ENCODE results near the gene TUBB4B.
A peak's percentile ranks its signal among the peaks of the same experiment; 100 is the strongest.

TUBB4B gene

DNA sequence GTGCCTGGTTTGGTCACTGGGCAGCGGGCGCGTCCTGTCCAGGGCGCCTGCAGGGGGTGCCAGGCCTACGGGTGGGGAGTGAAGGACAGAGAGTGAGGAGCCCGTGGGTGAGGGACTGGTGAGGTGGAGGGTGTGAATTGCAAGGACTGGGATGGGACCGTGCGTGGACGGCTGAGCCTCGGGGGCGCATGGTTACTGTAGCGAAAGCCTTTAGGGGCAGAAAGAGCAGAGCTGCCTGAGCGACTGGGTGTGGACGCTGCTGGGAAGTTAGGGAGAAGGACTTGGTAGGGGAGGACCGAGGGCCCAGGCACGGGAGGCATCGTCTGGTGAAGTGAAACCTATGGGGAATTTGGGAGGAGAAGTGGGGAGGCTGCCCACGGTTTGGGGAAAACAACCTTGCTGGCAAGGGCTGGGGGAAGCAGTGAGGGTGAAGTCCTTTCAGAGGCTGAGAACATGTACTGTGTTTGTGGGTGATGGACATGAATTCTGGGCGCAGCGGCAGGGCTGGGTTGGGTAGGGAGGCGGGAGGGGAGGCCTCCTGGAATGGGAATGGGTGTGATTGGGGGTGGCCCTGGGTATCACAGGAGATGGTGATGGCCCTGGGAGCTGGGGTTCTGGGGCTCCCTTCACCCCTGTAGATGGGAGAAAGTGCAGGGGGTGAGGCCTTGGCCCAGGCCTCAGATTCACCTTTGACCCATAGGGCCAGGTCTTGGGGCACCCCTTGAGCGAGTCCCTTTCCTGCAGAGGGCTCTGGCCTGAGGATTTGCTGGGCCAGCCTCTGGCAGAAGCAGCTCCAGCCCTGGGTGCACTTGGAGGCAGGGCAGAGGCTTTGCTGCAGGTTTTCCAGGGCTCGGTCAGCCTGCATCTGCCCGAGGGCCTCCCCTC, 34.7 kb downstream of the TUBB4B start:
- in situ Hi-C loops (cut with MboI; ENCODE audit: low sequenced_read_pairs) = no loop called here
- Histone ChIP-seq H3K36me3 (replicated peaks) (peaks cover 17% of the 10 kb centered on the region), H3K4me3 (no peak overlapping the region)

DNA sequence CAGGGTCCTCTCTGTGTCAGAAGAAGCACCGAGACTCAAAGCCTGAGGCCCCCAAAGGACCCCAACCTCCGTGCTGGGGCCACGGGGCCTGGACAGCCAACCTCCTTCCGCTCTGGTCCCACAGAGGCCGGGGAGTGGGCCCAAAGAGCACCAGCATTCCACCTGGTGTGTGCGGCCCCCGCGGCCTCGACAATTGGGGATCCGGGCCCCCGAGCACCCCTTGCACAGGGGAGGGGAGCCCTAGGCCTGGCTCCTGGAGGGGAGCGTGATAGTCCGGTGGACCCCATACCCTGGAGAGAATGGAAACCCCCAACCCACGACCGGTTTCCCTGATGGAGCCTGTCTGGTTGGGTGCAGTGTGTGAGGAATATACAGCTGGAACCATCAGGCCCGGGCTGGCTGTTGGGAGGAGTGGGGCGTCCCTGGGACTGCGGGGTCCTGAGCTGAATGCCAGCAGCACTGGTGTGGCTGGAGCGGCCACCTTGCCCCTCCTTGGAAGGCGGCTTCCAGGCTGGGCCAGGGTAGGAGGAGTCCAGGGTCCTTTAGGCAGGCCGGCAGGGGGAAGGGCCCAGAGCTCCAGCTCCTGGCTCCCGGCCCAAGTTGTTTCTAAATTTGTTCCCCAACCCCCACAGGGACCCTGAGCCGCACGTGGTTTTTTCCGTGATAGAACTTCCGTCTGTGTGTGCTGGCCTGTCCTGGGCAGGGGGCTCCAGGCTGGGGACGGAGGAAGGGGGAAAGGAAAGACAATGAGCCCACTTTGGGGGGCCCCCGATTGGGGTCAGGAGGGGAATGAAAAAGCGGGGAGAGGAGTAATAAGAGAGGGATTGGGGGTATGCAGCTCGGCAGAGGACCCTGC, 35.6 kb downstream of the TUBB4B start:
- H3K27me3 ChIP-seq (ENCODE audit: low read depth) = no peaks in the 10 kb centered on the region
- H3K4me1 ChIP-seq = peaks cover 3% of the 10 kb centered on the region; the same call in 1 of the 2 replicates
- H3K36me3 ChIP-seq (replicated peaks) = peaks cover 14% of the 10 kb centered on the region
- no peak overlapping the region for H3K4me3 ChIP-seq
- H3K9me3 ChIP-seq = no peaks in the 10 kb centered on the region
- in situ Hi-C loops (cut with MboI; ENCODE audit: low sequenced_read_pairs) = no loop called here
- DNase-seq (ENCODE audit: low spot score in 2 of 2) = peak in 1 of 2 experiments; percentile 68

More for the DNA sequence above, 34.7 kb downstream of the TUBB4B start:
- H3K27me3 ChIP-seq (ENCODE audit: low read depth) = no peaks in the 10 kb centered on the region
- DNase-seq (ENCODE audit: low spot score in 2 of 2) = peak in 1 of 2 experiments; percentile 13
- H3K9me3 ChIP-seq = no peaks in the 10 kb centered on the region
- peaks cover 3% of the 10 kb centered on the region; the same call in 1 of the 2 replicates for H3K4me1 ChIP-seq

- in situ Hi-C loops (cut with MboI; ENCODE audit: low sequenced_read_pairs) = no loop called here
- Histone ChIP-seq H3K27me3 (ENCODE audit: low read depth) (no peaks in the 10 kb centered on the region), H3K4me1 (peaks cover 3% of the 10 kb centered on the region; the same call in 1 of the 2 replicates), H3K36me3 (replicated peaks) (peaks cover 7% of the 10 kb centered on the region), H3K9me3 (no peaks in the 10 kb centered on the region), H3K4me3 (no peak within 1 kb of the TSS)
- peak in 1 of 2 experiments; percentile 48 for DNase-seq (ENCODE audit: low spot score in 2 of 2)
Observed at GRCh38 chr9:137277329-137278041, 36.4 kb downstream of the TUBB4B start, which contains the start of gene TOR4A. Gene TOR4A (plus strand): TSS chr9:137277726. CDS start chr9:137278690, 964 bp downstream.

DNA sequence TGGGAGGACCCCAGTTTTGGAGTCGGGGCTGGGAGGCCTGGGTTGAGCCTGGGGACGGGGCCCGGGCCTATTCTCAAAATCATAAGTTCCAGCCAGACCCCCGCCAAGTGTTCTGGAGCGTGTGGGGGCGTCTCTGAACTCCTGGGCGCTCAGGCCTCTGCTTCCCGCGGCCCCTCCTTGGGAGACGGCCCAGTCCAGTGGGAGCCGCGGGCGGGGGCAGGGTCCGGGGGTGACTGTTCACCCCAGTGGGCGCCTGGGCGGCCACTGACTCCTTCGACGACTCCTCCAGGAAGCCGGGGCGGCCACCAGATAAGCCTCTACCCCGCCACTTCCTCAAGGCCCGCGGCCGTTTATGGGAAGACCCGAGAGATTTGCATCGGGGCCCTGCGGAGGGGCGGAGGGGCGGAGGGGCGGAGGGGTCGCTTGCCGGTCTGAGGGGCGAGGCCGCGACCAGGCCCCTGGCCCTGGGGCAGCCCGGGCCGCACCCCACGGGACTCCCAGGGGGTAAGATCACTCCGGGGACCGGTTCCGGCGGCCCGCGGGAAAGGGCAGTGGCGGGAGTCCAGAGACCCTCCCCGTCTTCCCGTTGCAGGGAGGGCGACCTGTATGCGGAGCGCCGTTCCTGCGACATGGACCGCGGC, 37.1 kb downstream of the TUBB4B start:
- peaks cover 1% of the 10 kb centered on the region; the same call in 1 of the 2 replicates for H3K36me3 ChIP-seq (replicated peaks)

GRCh38 chr9:137278721-137279711, 37.9 kb downstream of the TUBB4B start:
- no peaks in the 10 kb centered on the region for H3K9me3 ChIP-seq
- in situ Hi-C loops (cut with MboI; ENCODE audit: low sequenced_read_pairs) = no loop called here
- peaks cover 3% of the 10 kb centered on the region; the same call in 1 of the 2 replicates for H3K4me1 ChIP-seq
- no peaks in the 10 kb centered on the region for H3K27me3 ChIP-seq (ENCODE audit: low read depth)
- DNase-seq (ENCODE audit: low spot score in 2 of 2) = no peak
- no peak overlapping the region for H3K4me3 ChIP-seq
- H3K36me3 ChIP-seq (replicated peaks) = no peaks in the 10 kb centered on the region

More for the DNA sequence above, 37.1 kb downstream of the TUBB4B start:
- H3K27me3 ChIP-seq (ENCODE audit: low read depth) = no peaks in the 10 kb centered on the region
- peaks cover 3% of the 10 kb centered on the region; the same call in 1 of the 2 replicates for H3K4me1 ChIP-seq
- H3K9me3 ChIP-seq = no peaks in the 10 kb centered on the region
- DNase-seq (ENCODE audit: low spot score in 2 of 2) = peak in 1 of 2 experiments; percentile 18
- no peak overlapping the region for H3K4me3 ChIP-seq
- in situ Hi-C loops (cut with MboI; ENCODE audit: low sequenced_read_pairs) = no loop called here

GRCh38 chr9:137279741-137280473, 38.8 kb downstream of the TUBB4B start:
- in situ Hi-C loops (cut with MboI; ENCODE audit: low sequenced_read_pairs) = no loop called here
- no peaks in the 10 kb centered on the region for H3K9me3 ChIP-seq
- H3K4me3 ChIP-seq = no peak overlapping the region
- no peaks in the 10 kb centered on the region for H3K36me3 ChIP-seq (replicated peaks)
- peaks cover 3% of the 10 kb centered on the region; the same call in 1 of the 2 replicates for H3K4me1 ChIP-seq
- DNase-seq (ENCODE audit: low spot score in 2 of 2) = peak in 1 of 2 experiments; percentile 10
- H3K27me3 ChIP-seq (ENCODE audit: low read depth) = no peaks in the 10 kb centered on the region

DNA sequence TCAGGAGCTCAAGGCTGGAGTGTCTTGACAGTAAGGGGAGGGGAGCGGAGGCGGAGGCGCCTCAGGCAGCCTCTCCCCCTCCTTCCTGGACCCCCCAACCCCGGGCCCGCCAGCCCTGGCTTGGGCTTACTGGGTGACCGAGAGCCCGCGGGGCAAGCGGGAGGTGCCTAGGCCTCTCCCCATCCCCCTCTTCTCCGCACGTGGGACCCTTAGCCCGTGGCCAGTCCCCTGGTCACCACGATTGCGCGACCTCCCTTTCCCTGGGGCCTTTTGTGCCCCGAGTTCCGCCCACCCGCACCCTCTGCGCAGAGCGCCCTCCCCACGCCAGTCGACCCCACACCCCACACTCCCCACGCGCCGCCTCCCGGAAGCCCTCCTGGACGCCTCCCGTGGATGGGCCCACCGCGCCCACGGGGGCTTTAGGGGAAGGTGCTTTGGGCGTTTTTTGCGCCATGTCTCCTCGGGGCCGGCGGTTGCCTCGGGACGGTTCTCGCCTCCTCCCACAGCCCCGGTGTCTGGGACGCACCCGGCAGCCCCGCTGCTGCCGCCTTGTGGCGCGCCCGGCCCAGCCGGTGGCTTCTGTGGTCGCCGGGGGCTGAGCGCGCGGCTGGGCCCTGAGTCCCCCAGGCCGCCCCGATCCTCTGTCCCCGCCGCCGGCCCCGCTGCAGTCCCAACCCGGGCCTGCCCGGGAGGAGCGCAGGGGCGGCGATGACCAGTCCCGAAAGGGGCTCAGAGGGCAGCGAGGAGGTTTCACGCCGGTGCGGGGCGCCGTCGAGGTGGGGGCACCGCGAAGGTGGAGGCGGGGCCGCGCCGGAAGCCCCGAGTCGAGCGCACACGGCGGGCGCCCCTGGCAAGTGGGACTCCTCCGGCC, 39.6 kb downstream of the TUBB4B start:
- Histone ChIP-seq H3K9me3 (no peaks in the 10 kb centered on the region), H3K4me1 (peaks cover 3% of the 10 kb centered on the region; the same call in 1 of the 2 replicates), H3K4me3 (no peak overlapping the region), H3K36me3 (replicated peaks) (no peaks in the 10 kb centered on the region), H3K27me3 (ENCODE audit: low read depth) (no peaks in the 10 kb centered on the region)
- in situ Hi-C loops (cut with MboI; ENCODE audit: low sequenced_read_pairs) = no loop called here
- no peak for DNase-seq (ENCODE audit: low spot score in 2 of 2)

- Histone ChIP-seq H3K27me3 (ENCODE audit: low read depth) (no peaks in the 10 kb centered on the region), H3K4me3 (no peak overlapping the region), H3K36me3 (replicated peaks) (no peaks in the 10 kb centered on the region), H3K4me1 (peaks cover 3% of the 10 kb centered on the region; the same call in 1 of the 2 replicates), H3K9me3 (no peaks in the 10 kb centered on the region)
- in situ Hi-C loops (cut with MboI; ENCODE audit: low sequenced_read_pairs) = no loop called here
- DNase-seq (ENCODE audit: low spot score in 2 of 2) = no peak
Observed at GRCh38 chr9:137281345-137282116, 40.4 kb downstream of the TUBB4B start.

- Histone ChIP-seq H3K4me1 (no peaks in the 10 kb centered on the region), H3K27me3 (ENCODE audit: low read depth) (no peaks in the 10 kb centered on the region), H3K36me3 (replicated peaks) (no peaks in the 10 kb centered on the region), H3K4me3 (no peak overlapping the region), H3K9me3 (no peaks in the 10 kb centered on the region)
- in situ Hi-C loops (cut with MboI; ENCODE audit: low sequenced_read_pairs) = no loop called here
- DNase-seq (ENCODE audit: low spot score in 2 of 2) = peak; percentile 63 to 75
Observed at GRCh38 chr9:137286975-137287383, 45.9 kb downstream of the TUBB4B start.

DNA sequence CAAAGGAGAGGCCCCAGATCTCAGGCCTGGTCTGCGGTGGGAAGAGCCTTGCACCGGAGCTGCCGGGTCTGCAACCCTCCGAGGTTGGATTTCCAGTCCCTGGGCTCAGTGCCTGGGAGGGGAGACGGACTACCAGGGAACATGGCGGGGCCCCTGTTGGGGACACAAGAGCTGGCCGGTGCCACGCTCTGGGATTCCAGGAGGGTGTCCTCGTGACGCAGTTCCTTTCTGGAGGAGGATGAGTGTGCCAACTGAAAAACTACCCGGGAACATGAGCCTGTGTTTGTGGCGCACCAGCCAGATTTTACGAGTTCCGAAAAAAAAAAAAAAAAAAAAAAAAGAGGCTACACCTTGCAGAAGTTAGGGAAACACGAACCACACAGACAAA, 52.0 kb downstream of the TUBB4B start:
- H3K4me3 ChIP-seq = no peak overlapping the region
- in situ Hi-C loops (cut with MboI; ENCODE audit: low sequenced_read_pairs) = loop anchor here (5.0 kb wide), 1 partner anchor 114 kb away; no protein-coding TSS in a partner anchor
- no peaks in the 10 kb centered on the region; the same call in 1 of the 2 replicates for H3K4me1 ChIP-seq

More for the DNA sequence above, 52.0 kb downstream of the TUBB4B start:
- Histone ChIP-seq H3K36me3 (replicated peaks) (no peaks in the 10 kb centered on the region), H3K9me3 (no peaks in the 10 kb centered on the region), H3K27me3 (ENCODE audit: low read depth) (no peaks in the 10 kb centered on the region)
- no peak for DNase-seq (ENCODE audit: low spot score in 2 of 2)

Data from HAP-1 (cell line).